Measurements from ENCODE around the gene MYBPH. TPM values are rescaled to one million over a fixed set of nuclear protein-coding genes. Genes with fewer than 3 reads are reported as not detected.

The MYBPH gene
- total and polyA plus RNA-seq, 2 experiments from 2014 or later = not detected

DNA sequence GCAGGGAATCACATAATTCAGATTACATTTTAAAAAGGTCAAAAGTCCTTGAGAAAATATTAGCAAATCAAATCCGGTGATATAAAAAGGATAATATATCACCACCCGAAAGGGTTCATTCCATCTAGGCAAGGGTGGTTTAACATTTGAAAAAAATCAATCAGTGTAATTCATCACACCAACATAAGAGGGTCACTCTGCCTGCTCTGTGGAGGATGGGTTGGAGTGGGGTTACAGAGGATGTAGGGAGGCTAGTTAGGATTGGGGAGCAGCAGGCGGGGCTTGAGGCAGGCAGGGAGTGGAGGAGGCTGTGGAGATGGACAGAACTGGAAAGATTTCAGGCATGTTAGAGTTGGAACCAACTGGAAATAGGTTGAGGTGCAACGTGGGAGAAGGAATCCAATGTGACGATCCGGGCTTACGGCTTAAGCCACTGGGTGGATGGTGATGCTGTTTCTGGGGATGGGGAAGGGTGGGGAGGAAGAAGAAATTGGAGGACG is 35.6 kb downstream of the MYBPH start:
- Histone ChIP-seq H3K9me2 (ENCODE audit: insufficient read depth) (no peaks in the 10 kb centered on the region), H4K20me1 (replicated peaks; ENCODE audit: insufficient read depth) (no peaks in the 10 kb centered on the region), H3K27ac (ENCODE audit: low read depth) (no peak overlapping the region), H3K4me2 (no peak overlapping the region), H3K36me3 (ENCODE audit: insufficient read depth) (no peaks in the 10 kb centered on the region), H3K27me3 (ENCODE audit: insufficient read depth) (no peaks in the 10 kb centered on the region), H3K4me1 (ENCODE audit: insufficient read depth) (peaks cover 5% of the 10 kb centered on the region; the same call in 1 of the 2 replicates), H3F3A (replicated peaks; ENCODE audit: low read depth) (no peaks in the 10 kb centered on the region), H2AFZ (no peak overlapping the region), H3K4me3 (no peak overlapping the region), H3K79me2 (replicated peaks; ENCODE audit: insufficient read depth) (no peaks in the 10 kb centered on the region)
- DNase-seq (ENCODE audit: low spot score) (no peak), ATAC-seq (no peak)
- Mint-ChIP-seq H3K9me3 (peaks cover 2% of the 10 kb centered on the region; the same call in 1 of the 3 replicates), H3K27me3 (ENCODE audit: insufficient read depth, low read depth, poor library complexity) (peaks cover 7% of the 10 kb centered on the region), H3K27ac (no peak overlapping the region), H3K4me3 (no peak overlapping the region), H3K4me1 (peaks cover 9% of the 10 kb centered on the region; the same call in 2 of the 3 replicates), H3K36me3 (ENCODE audit: low read depth) (no peaks in the 10 kb centered on the region)
- TF ChIP-seq, protein P1, sequence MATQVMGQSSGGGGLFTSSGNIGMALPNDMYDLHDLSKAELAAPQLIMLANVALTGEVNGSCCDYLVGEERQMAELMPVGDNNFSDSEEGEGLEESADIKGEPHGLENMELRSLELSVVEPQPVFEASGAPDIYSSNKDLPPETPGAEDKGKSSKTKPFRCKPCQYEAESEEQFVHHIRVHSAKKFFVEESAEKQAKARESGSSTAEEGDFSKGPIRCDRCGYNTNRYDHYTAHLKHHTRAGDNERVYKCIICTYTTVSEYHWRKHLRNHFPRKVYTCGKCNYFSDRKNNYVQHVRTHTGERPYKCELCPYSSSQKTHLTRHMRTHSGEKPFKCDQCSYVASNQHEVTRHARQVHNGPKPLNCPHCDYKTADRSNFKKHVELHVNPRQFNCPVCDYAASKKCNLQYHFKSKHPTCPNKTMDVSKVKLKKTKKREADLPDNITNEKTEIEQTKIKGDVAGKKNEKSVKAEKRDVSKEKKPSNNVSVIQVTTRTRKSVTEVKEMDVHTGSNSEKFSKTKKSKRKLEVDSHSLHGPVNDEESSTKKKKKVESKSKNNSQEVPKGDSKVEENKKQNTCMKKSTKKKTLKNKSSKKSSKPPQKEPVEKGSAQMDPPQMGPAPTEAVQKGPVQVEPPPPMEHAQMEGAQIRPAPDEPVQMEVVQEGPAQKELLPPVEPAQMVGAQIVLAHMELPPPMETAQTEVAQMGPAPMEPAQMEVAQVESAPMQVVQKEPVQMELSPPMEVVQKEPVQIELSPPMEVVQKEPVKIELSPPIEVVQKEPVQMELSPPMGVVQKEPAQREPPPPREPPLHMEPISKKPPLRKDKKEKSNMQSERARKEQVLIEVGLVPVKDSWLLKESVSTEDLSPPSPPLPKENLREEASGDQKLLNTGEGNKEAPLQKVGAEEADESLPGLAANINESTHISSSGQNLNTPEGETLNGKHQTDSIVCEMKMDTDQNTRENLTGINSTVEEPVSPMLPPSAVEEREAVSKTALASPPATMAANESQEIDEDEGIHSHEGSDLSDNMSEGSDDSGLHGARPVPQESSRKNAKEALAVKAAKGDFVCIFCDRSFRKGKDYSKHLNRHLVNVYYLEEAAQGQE (IDR thresholded peaks at IDR 0.05; ENCODE audit: unreplicated experiment) = no peak
- TF ChIP-seq, protein P2, sequence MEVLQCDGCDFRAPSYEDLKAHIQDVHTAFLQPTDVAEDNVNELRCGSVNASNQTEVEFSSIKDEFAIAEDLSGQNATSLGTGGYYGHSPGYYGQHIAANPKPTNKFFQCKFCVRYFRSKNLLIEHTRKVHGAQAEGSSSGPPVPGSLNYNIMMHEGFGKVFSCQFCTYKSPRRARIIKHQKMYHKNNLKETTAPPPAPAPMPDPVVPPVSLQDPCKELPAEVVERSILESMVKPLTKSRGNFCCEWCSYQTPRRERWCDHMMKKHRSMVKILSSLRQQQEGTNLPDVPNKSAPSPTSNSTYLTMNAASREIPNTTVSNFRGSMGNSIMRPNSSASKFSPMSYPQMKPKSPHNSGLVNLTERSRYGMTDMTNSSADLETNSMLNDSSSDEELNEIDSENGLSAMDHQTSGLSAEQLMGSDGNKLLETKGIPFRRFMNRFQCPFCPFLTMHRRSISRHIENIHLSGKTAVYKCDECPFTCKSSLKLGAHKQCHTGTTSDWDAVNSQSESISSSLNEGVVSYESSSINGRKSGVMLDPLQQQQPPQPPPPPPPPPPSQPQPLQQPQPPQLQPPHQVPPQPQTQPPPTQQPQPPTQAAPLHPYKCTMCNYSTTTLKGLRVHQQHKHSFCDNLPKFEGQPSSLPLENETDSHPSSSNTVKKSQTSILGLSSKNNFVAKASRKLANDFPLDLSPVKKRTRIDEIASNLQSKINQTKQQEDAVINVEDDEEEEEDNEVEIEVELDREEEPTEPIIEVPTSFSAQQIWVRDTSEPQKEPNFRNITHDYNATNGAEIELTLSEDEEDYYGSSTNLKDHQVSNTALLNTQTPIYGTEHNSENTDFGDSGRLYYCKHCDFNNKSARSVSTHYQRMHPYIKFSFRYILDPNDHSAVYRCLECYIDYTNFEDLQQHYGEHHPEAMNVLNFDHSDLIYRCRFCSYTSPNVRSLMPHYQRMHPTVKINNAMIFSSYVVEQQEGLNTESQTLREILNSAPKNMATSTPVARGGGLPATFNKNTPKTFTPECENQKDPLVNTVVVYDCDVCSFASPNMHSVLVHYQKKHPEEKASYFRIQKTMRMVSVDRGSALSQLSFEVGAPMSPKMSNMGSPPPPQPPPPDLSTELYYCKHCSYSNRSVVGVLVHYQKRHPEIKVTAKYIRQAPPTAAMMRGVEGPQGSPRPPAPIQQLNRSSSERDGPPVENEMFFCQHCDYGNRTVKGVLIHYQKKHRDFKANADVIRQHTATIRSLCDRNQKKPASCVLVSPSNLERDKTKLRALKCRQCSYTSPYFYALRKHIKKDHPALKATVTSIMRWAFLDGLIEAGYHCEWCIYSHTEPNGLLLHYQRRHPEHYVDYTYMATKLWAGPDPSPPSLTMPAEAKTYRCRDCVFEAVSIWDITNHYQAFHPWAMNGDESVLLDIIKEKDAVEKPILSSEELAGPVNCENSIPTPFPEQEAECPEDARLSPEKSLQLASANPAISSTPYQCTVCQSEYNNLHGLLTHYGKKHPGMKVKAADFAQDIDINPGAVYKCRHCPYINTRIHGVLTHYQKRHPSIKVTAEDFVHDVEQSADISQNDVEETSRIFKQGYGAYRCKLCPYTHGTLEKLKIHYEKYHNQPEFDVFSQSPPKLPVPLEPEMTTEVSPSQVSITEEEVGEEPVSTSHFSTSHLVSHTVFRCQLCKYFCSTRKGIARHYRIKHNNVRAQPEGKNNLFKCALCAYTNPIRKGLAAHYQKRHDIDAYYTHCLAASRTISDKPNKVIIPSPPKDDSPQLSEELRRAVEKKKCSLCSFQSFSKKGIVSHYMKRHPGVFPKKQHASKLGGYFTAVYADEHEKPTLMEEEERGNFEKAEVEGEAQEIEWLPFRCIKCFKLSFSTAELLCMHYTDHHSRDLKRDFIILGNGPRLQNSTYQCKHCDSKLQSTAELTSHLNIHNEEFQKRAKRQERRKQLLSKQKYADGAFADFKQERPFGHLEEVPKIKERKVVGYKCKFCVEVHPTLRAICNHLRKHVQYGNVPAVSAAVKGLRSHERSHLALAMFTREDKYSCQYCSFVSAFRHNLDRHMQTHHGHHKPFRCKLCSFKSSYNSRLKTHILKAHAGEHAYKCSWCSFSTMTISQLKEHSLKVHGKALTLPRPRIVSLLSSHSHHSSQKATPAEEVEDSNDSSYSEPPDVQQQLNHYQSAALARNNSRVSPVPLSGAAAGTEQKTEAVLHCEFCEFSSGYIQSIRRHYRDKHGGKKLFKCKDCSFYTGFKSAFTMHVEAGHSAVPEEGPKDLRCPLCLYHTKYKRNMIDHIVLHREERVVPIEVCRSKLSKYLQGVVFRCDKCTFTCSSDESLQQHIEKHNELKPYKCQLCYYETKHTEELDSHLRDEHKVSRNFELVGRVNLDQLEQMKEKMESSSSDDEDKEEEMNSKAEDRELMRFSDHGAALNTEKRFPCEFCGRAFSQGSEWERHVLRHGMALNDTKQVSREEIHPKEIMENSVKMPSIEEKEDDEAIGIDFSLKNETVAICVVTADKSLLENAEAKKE (CRISPR knock-in tag; IDR thresholded peaks at IDR 0.05) = no peak
- TF ChIP-seq POLR2AphosphoS5 (IDR thresholded peaks at IDR 0.05; ENCODE audit: low read depth) (no peak), EZH2phosphoT487 (IDR thresholded peaks at IDR 0.05; ENCODE audit: unreplicated experiment) (no peak), CREB1 (CRISPR knock-in tag; IDR thresholded peaks at IDR 0.05; ENCODE audit: low read depth) (no peak), EZH2 (IDR thresholded peaks at IDR 0.05; ENCODE audit: low read depth, unreplicated experiment) (no peak), ZNF114 (CRISPR knock-in tag; IDR thresholded peaks at IDR 0.05) (no peak), NANOG (IDR thresholded peaks at IDR 0.05; ENCODE audit: borderline replicate concordance) (no peak)
- TF ChIP-seq, protein P3, sequence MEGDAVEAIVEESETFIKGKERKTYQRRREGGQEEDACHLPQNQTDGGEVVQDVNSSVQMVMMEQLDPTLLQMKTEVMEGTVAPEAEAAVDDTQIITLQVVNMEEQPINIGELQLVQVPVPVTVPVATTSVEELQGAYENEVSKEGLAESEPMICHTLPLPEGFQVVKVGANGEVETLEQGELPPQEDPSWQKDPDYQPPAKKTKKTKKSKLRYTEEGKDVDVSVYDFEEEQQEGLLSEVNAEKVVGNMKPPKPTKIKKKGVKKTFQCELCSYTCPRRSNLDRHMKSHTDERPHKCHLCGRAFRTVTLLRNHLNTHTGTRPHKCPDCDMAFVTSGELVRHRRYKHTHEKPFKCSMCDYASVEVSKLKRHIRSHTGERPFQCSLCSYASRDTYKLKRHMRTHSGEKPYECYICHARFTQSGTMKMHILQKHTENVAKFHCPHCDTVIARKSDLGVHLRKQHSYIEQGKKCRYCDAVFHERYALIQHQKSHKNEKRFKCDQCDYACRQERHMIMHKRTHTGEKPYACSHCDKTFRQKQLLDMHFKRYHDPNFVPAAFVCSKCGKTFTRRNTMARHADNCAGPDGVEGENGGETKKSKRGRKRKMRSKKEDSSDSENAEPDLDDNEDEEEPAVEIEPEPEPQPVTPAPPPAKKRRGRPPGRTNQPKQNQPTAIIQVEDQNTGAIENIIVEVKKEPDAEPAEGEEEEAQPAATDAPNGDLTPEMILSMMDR (conservative IDR thresholded peaks at IDR 0.05; ENCODE audit: low read depth in 2 of 2) = no peak
